CD14-positive monocyte (primary cell): ENCODE data around the gene ZBED2. TPM values are rescaled to one million over a fixed set of nuclear protein-coding genes. Genes with fewer than 3 reads are reported as not detected.

ENCODE experiments used
- DNase-seq, 3 donors: peaks; one replicate each; pipeline ENCODE4 v3.0.0-alpha.2; 2011 to 2022
- H2AFZ ChIP-seq: 2 replicates; pipeline ENCODE4 v1.6.0; 2012; ENCODE audit warnings: mild to moderate bottlenecking, low read depth, low read length, inconsistent platforms; ENCODE audit not compliant: insufficient read depth, poor library complexity, severe bottlenecking
- H3K27ac ChIP-seq, 2 donors: 1 replicate in 1 of 2; 2 replicates in 1 of 2; pipeline ENCODE4 v1.5.1; 2012 to 2013; ENCODE audit warnings: low read length in 2 of 2, control low read depth in 1 of 2, inconsistent platforms in 1 of 2, low read depth in 1 of 2, mild to moderate bottlenecking in 1 of 2
- H3K27me3 ChIP-seq, 2 donors: one replicate each; pipeline versions ENCODE4 v1.6.0 to v1.6.1; 2011 to 2013; ENCODE audit warnings: low read length in 2 of 2; ENCODE audit not compliant: control insufficient read depth in 2 of 2, insufficient read depth in 2 of 2
- H3K36me3 ChIP-seq, 2 donors: replicated peaks in 1 of 2; 1 replicate in 1 of 2; 2 replicates in 1 of 2; pipeline versions ENCODE4 v1.5.1 to v1.6.1; 2012 to 2013; ENCODE audit warnings: low read length in 2 of 2, control low read depth in 1 of 2, inconsistent platforms in 1 of 2, mild to moderate bottlenecking in 1 of 2; ENCODE audit not compliant: insufficient read depth in 2 of 2, control insufficient read depth in 1 of 2
- H3K4me1 ChIP-seq, 2 donors: 1 replicate in 1 of 2; 2 replicates in 1 of 2; pipeline versions ENCODE4 v1.5.1 to v1.6.1; 2012 to 2013; ENCODE audit warnings: low read length in 2 of 2, control low read depth in 1 of 2, inconsistent platforms in 1 of 2, mild to moderate bottlenecking in 1 of 2, moderate library complexity in 1 of 2; ENCODE audit not compliant: insufficient read depth in 2 of 2, control insufficient read depth in 1 of 2
- H3K4me2 ChIP-seq: replicated peaks from 2 replicates; pipeline ENCODE3; 2012; ENCODE audit warnings: low read length, moderate library complexity, mild to moderate bottlenecking; ENCODE audit not compliant: poor library complexity, severe bottlenecking; ENCODE audit errors: extremely low read depth
- H3K4me3 ChIP-seq, 3 experiments: fragments of 200-600 bp in 1 of 3; sonication (generic) in 1 of 3; replicated peaks in 1 of 3; 1 replicate in 2 of 3; 2 replicates in 1 of 3; pipeline ENCODE4 v1.5.1; 2011 to 2013; ENCODE audit warnings: low read length in 3 of 3, mild to moderate bottlenecking in 3 of 3, control low read depth in 2 of 3, low read depth in 2 of 3, inconsistent platforms in 1 of 3, moderate library complexity in 1 of 3
- H3K79me2 ChIP-seq: 2 replicates; pipeline ENCODE4 v1.6.0; 2012; ENCODE audit warnings: mild to moderate bottlenecking, control low read depth, inconsistent platforms, low read length, moderate library complexity; ENCODE audit not compliant: insufficient read depth
- H3K9ac ChIP-seq: 2 replicates; pipeline ENCODE4 v1.6.0; 2017; ENCODE audit warnings: low read length, mild to moderate bottlenecking; ENCODE audit not compliant: insufficient read depth, poor library complexity, severe bottlenecking
- H3K9me3 ChIP-seq, 2 donors: replicated peaks in 1 of 2; 1 replicate in 1 of 2; 2 replicates in 1 of 2; pipeline versions ENCODE4 v1.5.1 to v1.6.1; 2012 to 2013; ENCODE audit warnings: low read length in 2 of 2, control low read depth in 1 of 2; ENCODE audit not compliant: control insufficient read depth in 1 of 2, insufficient read depth in 1 of 2
- H4K20me1 ChIP-seq: 2 replicates; pipeline ENCODE4 v1.6.0; 2012; ENCODE audit warnings: mild to moderate bottlenecking, low read length, control low read depth, moderate library complexity; ENCODE audit not compliant: insufficient read depth
- H3K27ac Mint-ChIP-seq, 7 donors: one replicate each; pipeline ENCODE4 v1.8.0; 2020; ENCODE audit warnings: mild to moderate bottlenecking in 7 of 7, mixed read lengths in 7 of 7, moderate library complexity in 6 of 7, inconsistent platforms in 2 of 7
- H3K27me3 Mint-ChIP-seq, 3 donors: one replicate each; pipeline ENCODE4 v1.8.0; 2021 to 2022; ENCODE audit warnings: low read depth in 3 of 3, mild to moderate bottlenecking in 3 of 3, mixed read lengths in 3 of 3, moderate library complexity in 3 of 3, inconsistent platforms in 1 of 3
- H3K36me3 Mint-ChIP-seq, 2 donors: one replicate each; pipeline ENCODE4 v1.8.0; 2020; ENCODE audit warnings: mixed read lengths in 2 of 2, inconsistent platforms in 1 of 2, mild to moderate bottlenecking in 1 of 2
- H3K4me1 Mint-ChIP-seq: one replicate; pipeline ENCODE4 v1.8.0; 2020; ENCODE audit warnings: mild to moderate bottlenecking, mixed read lengths
- H3K4me3 Mint-ChIP-seq, 2 donors: one replicate each; pipeline ENCODE4 v1.8.0; 2020; ENCODE audit warnings: mild to moderate bottlenecking in 2 of 2, mixed read lengths in 2 of 2, moderate library complexity in 1 of 2
- H3K9me3 Mint-ChIP-seq, 7 donors: one replicate each; pipeline ENCODE4 v1.8.0; 2020 to 2022; ENCODE audit warnings: mixed read lengths in 7 of 7, mild to moderate bottlenecking in 6 of 7, moderate library complexity in 6 of 7, inconsistent platforms in 2 of 7
- CTCF ChIP-seq: fragments of 200-600 bp; IDR thresholded peaks from one replicate; pipeline ENCODE4 v1.8.0; 2022; ENCODE audit warnings: antibody characterized with exemption, mild to moderate bottlenecking
- WGBS: methylation state at CpG from one replicate; pipeline ENCODE4 v1.1.5; 2013; ENCODE audit warnings: missing lambda C conversion rate; ENCODE audit not compliant: insufficient coverage; 5-methylcytosine and 5-hydroxymethylcytosine counted together
- intact Hi-C, 2 donors: fragments of 100-400 bp; cut with micrococcal nuclease; formaldehyde crosslinking; loops; one replicate each; pipeline versions ENCODE4 v1.15.0 to v1.15.1; 2023
- polyA plus RNA-seq, 3 donors: library from polyadenylated mRNA; depleted of rRNA in 1 of 3; unstranded in 2 of 3; stranded (reverse) in 1 of 3; fragments of 300-500 nt in 2 of 3; fragments of >200 nt in 1 of 3; fragmentation: Illumina TruSeq in 2 of 3; gene quantifications; 1 replicate in 2 of 3; 2 replicates in 1 of 3; pipeline ENCODE4 v1.2.3, GENCODE V29; 2012 to 2021

The ZBED2 gene
- polyA plus RNA-seq, 3 donors: not detected

- no peaks in the 10 kb centered on the region for H3K36me3 ChIP-seq
- H3K4me2 ChIP-seq: no peak overlapping the region
Measured at GRCh38 chr3:111605018-111605417, 9.9 kb upstream of the ZBED2 start.

GRCh38 chr3:111604119-111604518, 9.0 kb upstream of the ZBED2 start:
- Histone ChIP-seq H3K36me3 (no peaks in the 10 kb centered on the region), H3K9me3 (no peaks in the 10 kb centered on the region), H3K4me3 (no peak overlapping the region), H3K4me1 (no peaks in the 10 kb centered on the region), H3K9ac (no peak overlapping the region), H2AFZ (no peak overlapping the region), H3K79me2 (no peaks in the 10 kb centered on the region), H3K4me2 (no peak overlapping the region), H3K27me3 (no peaks in the 10 kb centered on the region), H3K27ac (no peak overlapping the region), H4K20me1 (no peaks in the 10 kb centered on the region)
- H3K27ac Mint-ChIP-seq: no peak overlapping the region
- 100% methylated on average over 1 of the region's 2 CpGs for WGBS
- no peaks in the 10 kb centered on the region for H3K27me3 Mint-ChIP-seq
- intact Hi-C loops: no loop called here
- DNase-seq: no peak
- no peaks in the 10 kb centered on the region for H3K36me3 Mint-ChIP-seq
- no peak for TF ChIP-seq CTCF
- H3K4me3 Mint-ChIP-seq: no peak overlapping the region
- H3K4me1 Mint-ChIP-seq: no peaks in the 10 kb centered on the region
- H3K9me3 Mint-ChIP-seq: peaks cover 0 to 2% (median 0%) of the 10 kb centered on the region in 7 donors

More at GRCh38 chr3:111605018-111605417, 9.9 kb upstream of the ZBED2 start:
- Mint-ChIP-seq H3K27me3 (no peaks in the 10 kb centered on the region), H3K36me3 (no peaks in the 10 kb centered on the region), H3K9me3 (peaks cover 0 to 1% (median 0%) of the 10 kb centered on the region in 7 donors), H3K4me1 (no peaks in the 10 kb centered on the region), H3K4me3 (no peak overlapping the region), H3K27ac (no peak overlapping the region)
- intact Hi-C loops: no loop called here
- Histone ChIP-seq H2AFZ (no peak overlapping the region), H3K9me3 (no peaks in the 10 kb centered on the region), H4K20me1 (no peaks in the 10 kb centered on the region), H3K4me1 (no peaks in the 10 kb centered on the region), H3K27me3 (no peaks in the 10 kb centered on the region), H3K9ac (no peak overlapping the region), H3K4me3 (no peak overlapping the region), H3K79me2 (no peaks in the 10 kb centered on the region), H3K27ac (no peak overlapping the region)
- no peak for TF ChIP-seq CTCF
- DNase-seq: no peak
